Hepatocyte (in vitro differentiated cells): ENCODE results near the gene RNF135.

Experiments used
- EZH2 ChIP-seq: fragments of 200-600 bp; sonication (generic); IDR thresholded peaks from 2 replicates; pipeline ENCODE4 v1.6.1; 2016; ENCODE audit warnings: antibody characterized with exemption, mild to moderate bottlenecking, borderline replicate concordance
- TF ChIP-seq, protein P1 (sequence below): fragments of 200-600 bp; sonication (generic); IDR thresholded peaks from 2 replicates; pipeline ENCODE4 v1.5.1; 2016; ENCODE audit warnings: antibody characterized with exemption, mild to moderate bottlenecking; ENCODE audit not compliant: poor library complexity

DNA sequence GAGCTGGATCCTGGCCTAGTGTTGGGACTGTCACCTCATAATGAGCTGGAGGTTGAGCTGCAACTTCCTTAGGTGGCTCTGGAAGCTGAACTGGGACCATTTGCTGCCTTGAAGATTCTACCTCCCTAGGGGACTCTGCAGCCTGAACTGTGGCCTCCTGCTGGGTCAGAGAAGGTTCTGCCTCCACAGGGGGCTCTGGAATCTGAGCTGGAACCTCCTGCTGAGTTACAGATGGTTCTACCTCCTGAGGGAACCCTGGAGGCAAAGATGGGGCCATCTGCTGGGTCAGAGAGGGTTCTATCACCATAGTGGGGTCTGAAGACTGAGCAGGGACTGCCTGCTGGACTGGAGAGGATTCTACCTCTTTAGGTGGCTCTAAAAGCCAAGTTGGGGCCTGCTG is 77.3 kb downstream of the RNF135 start:
- TF ChIP-seq, protein P1, sequence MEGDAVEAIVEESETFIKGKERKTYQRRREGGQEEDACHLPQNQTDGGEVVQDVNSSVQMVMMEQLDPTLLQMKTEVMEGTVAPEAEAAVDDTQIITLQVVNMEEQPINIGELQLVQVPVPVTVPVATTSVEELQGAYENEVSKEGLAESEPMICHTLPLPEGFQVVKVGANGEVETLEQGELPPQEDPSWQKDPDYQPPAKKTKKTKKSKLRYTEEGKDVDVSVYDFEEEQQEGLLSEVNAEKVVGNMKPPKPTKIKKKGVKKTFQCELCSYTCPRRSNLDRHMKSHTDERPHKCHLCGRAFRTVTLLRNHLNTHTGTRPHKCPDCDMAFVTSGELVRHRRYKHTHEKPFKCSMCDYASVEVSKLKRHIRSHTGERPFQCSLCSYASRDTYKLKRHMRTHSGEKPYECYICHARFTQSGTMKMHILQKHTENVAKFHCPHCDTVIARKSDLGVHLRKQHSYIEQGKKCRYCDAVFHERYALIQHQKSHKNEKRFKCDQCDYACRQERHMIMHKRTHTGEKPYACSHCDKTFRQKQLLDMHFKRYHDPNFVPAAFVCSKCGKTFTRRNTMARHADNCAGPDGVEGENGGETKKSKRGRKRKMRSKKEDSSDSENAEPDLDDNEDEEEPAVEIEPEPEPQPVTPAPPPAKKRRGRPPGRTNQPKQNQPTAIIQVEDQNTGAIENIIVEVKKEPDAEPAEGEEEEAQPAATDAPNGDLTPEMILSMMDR = no peak
- no peak for TF ChIP-seq EZH2
